NOMO-1 treated with DMSO at 0.1 percent for 48 hours (cell line): ENCODE data around the gene COQ8A.
A peak's percentile ranks its signal among the peaks of the same experiment; 100 is the strongest.
"Not testable (repeated sequence)": the region's sequence is repeated elsewhere in the genome, so short reads cannot be mapped to it uniquely, and the experiment has no call there.

Experiments used
- DNase-seq: peaks from one replicate; lab custom pipeline; 2025; ENCODE audit not compliant: unreplicated experiment; lab: John Stamatoyannopoulos, UW

The COQ8A gene

DNA sequence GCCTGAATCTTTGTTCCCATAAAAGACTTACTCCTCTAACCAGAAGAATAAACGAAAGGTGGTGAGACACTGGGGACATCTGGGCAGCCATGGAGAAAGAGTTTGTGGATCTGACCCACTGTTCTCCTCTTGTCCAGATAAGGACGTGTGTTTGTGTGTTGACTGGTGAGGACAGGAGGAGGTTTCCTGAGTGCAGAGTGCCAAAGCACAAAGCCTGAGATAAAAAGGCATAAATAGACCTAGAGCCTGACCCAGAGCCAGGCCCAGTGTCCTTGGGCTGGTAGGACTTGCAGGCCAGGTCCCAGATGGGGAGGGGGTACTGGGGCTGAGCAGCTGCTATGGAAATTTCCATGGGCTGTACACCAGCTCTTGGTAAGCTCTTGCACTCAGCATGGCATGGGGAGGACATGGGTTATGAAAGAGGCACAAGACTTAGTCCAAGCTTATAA is 19.6 kb upstream of the COQ8A start:
- DNase-seq: no peak

DNA sequence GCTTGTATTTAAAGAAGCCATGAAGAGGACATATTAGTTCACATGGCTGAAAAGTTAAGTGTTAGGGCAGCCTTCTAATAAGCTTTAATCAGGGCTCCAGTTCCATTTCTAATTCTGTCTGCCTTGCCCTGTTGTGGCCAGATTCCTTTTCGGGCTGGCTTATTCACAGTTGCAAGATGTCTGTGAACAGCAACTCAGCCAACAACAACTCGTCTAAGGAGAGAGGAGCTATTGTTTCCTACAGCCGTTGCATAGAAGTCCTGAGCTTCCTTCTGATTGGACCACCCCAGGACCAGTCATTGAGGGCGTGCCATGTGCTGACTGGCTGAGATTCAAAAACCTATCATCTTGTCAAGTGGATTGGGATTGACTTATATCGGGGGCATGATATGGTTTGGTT is 18.6 kb upstream of the COQ8A start:
- no peak for DNase-seq

GRCh38 chr1:226929260-226930111 is 10.6 kb upstream of the COQ8A start:
- not testable (repeated sequence) for DNase-seq

DNA sequence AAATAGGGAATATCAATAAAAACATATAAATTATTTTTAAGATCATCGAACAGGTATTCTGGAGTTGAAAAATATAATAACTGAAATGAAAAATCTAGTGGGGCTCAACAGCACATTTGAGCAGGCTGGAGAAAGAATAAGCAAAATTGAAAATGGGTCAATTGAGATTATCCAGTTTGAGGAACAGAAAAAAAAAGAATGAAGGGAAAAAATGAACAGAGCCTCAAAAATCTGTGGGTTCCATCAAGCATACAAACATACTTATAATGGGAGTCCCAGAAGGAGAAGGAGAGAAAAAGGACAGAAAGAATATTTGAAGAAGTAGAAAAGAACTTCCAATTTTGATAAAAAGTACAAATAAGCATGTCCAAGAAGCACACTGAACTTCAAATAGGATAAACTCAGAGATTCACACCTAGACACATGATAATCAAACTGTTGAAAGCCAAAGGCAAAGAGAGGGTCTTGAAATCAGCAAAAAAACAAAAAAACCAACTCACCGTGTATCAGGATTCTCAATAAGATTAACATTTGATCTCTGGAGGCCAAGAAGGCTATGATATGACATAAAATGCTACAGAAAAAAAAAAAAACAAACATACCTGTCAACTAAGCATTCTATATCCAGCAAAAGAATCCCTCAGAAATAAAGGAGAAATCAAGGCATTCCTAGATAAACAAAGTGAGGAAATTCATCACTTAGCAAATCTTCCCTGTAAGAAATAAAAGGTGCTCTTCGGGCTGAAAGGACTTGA is 5.4 kb upstream of the COQ8A start:
- no peak for DNase-seq

DNA sequence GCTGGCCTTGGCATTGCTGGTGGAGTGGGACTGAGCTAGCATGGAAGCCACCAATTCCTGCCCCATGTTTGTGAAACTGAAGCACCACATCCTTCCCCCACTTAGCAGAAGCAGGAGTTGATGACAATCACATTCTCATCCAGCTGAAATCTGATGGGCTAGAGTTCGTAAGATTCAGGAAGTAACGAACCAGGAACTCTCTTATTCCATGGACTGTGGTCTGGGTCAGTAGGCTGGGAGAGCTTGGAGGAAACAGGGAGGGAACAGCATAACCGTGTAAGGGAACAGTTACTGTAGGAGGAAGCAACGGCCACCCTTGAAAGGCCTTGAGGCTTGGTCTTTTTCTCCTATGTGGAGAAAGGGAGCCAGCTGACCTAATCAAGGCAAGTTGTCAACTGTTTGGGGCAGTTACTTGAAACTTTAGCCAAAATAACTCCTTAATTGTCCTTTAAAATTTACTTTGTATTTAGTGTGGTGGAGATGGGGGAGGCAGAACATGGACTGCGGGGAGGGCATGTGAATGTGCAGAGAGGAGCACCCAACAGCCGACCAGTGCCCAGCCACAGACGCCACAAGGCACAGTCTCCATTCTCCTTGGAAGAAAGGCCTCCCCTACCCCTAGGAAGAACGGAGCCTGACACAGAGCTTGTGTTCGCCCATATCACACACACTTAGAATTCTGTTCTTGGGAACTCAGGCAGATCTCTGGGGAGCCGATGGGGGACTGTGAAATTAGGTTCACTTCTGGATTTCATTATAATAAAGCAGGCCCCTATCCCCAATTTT is 2.0 kb upstream of the COQ8A start:
- peak; percentile 11 for DNase-seq

DNA sequence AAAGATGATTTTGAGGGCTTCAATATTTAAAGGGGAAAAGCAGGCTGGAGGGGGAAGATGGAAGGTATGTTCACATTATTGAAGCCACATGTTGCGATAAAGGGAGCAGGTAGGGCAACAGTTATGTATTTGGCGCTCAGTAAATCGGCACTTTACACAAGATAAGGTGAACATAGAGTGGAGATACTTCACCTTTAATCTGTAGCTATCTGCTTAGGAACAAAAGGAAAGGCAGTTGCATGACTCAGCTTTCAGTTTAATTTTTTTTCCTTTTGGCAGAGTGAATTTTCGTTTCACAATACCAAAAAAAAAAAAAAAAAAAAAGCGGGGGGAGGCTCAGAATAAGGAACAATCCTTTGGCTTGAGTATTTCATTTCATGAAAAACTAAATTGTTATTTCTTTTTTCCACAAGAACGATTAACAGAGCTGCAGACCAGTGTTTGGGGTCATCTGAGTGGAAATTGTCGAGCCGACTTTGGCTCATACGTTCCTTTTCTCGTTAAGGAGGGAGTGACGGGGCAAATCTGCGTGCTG is 1.1 kb upstream of the COQ8A start:
- DNase-seq: peak; percentile 70

DNA sequence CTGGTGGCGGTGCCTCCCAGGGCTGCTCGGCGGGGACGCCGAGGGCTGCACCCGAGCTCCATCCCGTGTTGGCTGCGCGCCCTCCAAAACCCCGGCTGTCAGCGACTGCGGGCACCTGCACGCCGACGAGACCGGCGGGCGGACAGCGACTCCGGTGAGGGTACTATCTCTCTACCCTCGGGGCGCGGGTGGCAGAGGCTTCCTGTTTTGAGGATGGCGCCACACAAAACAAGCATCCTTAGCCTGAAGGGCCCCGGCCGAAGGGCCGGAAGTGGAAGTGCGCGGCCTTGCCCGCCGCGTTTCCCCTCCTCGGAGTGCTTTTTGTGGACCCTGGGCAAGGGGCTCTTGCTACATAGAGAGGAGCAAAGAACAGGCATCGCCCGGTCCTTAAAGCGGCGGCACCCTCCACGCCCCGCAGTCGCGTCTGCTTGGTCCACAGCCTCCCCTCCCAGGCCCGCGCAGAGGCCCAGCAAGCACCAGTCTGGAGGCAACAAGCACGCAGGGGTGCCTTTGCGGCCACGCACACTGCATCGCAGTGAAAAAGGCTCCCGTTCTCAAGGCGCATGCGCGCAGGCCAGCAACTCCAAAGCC is 561 bp upstream of the COQ8A start:
- DNase-seq: peak; percentile 73

- no peak for DNase-seq
Measured at GRCh38 chr1:226940806-226941067, 643 bp downstream of the COQ8A start.

GRCh38 chr1:226942392-226942791 is 2.3 kb downstream of the COQ8A start:
- no peak for DNase-seq

- no peak for DNase-seq
Measured at GRCh38 chr1:226943156-226943555, 3.1 kb downstream of the COQ8A start.

DNA sequence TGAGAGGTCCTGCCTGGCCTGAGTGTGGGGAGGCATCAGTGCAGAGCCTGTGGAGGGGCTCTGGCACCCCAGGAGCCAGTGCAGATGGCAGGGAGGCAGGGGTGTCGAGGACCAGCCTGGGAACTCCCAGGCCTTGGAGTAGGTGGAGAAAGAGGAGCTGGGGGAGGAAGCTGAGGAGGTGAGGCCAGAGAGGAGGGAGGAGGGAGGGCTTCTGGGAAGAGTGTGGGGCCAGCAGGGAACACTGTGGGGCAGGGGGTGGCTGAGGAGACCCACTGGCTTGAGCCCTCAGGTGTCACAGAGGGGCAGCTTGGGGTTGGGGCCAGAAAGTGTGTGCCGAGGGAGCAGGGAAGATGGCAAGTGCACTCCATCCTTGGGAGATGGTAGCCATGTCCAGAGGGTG is 3.8 kb downstream of the COQ8A start:
- no peak for DNase-seq

- no peak for DNase-seq
Measured at GRCh38 chr1:226945106-226945857, 5.2 kb downstream of the COQ8A start.

DNA sequence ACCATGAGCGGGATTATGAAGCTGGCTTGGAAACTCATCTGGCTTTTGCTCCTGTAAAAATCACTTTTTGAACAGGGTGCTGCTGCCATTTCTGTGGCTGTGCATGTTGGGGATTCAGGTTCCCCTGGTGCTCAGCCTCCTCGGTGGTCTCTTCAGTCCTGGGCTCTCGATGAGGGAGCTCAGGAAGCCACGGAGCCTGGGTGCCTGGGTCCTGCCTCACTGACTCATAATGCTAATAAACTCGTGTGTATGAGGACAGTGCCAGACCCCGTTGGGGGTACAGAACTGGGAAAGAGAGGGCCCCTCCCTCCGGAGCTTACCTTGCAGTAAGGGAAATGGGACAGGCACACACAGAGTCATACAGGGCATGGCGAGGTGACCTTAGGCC is 5.8 kb downstream of the COQ8A start:
- DNase-seq: no peak

- no peak for DNase-seq
Measured at GRCh38 chr1:226946285-226946684, 6.2 kb downstream of the COQ8A start.

DNA sequence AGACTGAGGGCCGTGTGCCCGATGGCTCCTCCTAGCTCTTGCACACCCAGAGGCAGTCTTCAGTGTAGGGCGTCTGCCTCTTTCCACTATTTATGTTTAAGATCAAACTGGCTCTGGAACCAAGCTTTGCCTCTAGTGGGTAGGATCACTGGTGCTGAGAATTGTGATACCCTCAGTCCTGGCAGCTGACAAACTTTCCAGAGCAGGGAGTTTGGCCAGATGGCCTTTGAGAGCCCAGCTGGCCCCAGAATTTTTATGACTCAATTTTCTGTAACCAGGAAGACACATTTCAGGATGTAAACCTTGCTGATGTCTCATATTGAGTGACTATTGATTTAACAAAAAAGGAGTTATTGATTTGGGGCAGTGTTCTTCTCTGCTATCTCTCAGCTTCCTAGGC is 6.7 kb downstream of the COQ8A start:
- no peak for DNase-seq

GRCh38 chr1:226948051-226948450 is 8.0 kb downstream of the COQ8A start:
- no peak for DNase-seq

- DNase-seq: no peak
Measured at GRCh38 chr1:226948480-226948879, 8.4 kb downstream of the COQ8A start.

DNA sequence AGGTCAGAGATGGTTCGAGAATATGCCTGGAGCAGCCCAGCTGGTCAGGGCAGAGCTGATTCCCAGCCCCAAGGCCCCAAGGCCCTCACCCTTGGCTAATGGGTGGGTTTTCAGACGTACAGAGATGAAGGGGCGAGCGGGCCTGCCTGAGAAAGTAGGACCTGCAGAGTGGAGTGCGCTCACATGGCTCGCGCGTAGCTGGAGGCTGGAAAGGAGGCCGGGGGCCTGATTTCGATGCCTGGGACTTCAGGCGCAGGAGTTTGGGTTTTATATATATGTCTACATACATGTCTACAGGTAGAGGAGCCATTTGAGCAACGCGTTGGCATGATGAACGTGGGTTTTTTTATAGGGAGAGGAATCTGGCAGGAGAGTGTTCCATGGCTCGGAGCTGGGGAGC is 8.9 kb downstream of the COQ8A start:
- no peak for DNase-seq

DNA sequence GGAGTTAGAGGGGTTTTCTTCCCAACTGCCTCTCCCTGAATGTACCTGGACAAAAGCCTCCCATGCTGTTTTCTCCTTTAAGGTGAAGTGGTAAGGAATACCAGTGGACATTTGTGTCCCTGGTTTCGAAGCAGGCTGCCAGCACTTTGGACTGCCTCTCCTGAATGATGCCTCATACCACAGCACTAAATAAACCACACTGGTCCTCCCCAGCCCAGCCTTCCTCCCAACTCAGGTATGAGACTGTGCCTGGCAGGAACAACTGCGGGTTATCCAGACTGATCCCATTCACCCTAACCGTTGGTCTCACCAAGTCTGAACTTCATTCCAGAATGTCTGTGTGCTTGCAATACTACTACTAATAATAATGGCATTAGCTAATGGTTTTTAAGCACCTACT is 9.3 kb downstream of the COQ8A start:
- no peak for DNase-seq

DNA sequence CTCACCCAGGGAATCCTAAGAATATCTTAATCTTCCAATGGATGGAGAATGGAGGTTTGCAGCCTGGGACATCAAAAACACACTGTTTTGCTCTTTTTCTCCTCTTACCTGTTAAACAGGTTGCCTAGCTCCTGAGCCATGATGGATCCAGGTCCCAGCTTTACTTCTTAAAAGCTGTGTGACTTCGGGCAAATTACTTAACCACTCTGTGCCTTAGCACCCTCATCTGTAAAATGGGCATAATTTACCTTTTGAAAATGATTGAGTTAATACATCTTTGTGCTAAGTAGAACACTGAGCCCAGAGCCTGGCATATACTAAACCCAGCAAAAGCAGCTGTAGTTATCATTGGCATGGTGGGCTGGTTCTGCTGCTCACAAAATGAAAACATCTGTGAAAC is 10.2 kb downstream of the COQ8A start:
- DNase-seq: no peak
